Lower lobe of right lung (tissue), 2 donors: Measurements from ENCODE around the gene VSTM4. TPM values are rescaled to one million over a fixed set of nuclear protein-coding genes. Genes with fewer than 3 reads are reported as not detected.

Source experiments
- ATAC-seq, 2 donors: fragments of 200-7000 bp; cut with Tn5 transposase; one replicate each; pipeline ENCODE4 v1.9.1; 2020 to 2022; ENCODE audit warnings: mild to moderate bottlenecking in 2 of 2, moderate library complexity in 2 of 2
- DNase-seq: peaks from one replicate; pipeline ENCODE4 v3.0.0-alpha.2; 2020
- H3K27ac ChIP-seq: fragments of 200-600 bp; one replicate; pipeline ENCODE4 v1.8.0; 2022
- H3K27me3 ChIP-seq: fragments of 200-600 bp; one replicate; pipeline ENCODE4 v1.8.0; 2022; ENCODE audit warnings: low read depth
- H3K36me3 ChIP-seq: fragments of 200-600 bp; one replicate; pipeline ENCODE4 v1.8.0; 2022; ENCODE audit warnings: mild to moderate bottlenecking
- H3K4me1 ChIP-seq: fragments of 200-600 bp; one replicate; pipeline ENCODE4 v1.8.0; 2022
- H3K4me3 ChIP-seq: fragments of 200-600 bp; one replicate; pipeline ENCODE4 v1.8.0; 2022; ENCODE audit warnings: mild to moderate bottlenecking
- H3K9me3 ChIP-seq: fragments of 200-600 bp; one replicate; pipeline ENCODE4 v1.8.0; 2022
- CTCF ChIP-seq: fragments of 200-600 bp; IDR thresholded peaks from one replicate; pipeline ENCODE4 v1.8.0; 2022; ENCODE audit warnings: antibody characterized with exemption, mild to moderate bottlenecking
- intact Hi-C: fragments of 100-400 bp; cut with DNase I; formaldehyde crosslinking; loops from one replicate; pipeline ENCODE4 v1.11.0; 2022
- total RNA-seq: library from RNA; stranded (reverse); fragmentation: NEBNext Ultra II Directional; extraction: Animal tissue kit (Norgen Biotek cat#: 25700); gene quantifications from one replicate; pipeline ENCODE4 v1.2.1, GENCODE V29; 2021
- donor health status: DM: no; HTN: yes; CAD: no; lungs with severe emphysema.

Gene VSTM4
- total RNA-seq, 1 donor from 2014 or later: 18.7 TPM

DNA sequence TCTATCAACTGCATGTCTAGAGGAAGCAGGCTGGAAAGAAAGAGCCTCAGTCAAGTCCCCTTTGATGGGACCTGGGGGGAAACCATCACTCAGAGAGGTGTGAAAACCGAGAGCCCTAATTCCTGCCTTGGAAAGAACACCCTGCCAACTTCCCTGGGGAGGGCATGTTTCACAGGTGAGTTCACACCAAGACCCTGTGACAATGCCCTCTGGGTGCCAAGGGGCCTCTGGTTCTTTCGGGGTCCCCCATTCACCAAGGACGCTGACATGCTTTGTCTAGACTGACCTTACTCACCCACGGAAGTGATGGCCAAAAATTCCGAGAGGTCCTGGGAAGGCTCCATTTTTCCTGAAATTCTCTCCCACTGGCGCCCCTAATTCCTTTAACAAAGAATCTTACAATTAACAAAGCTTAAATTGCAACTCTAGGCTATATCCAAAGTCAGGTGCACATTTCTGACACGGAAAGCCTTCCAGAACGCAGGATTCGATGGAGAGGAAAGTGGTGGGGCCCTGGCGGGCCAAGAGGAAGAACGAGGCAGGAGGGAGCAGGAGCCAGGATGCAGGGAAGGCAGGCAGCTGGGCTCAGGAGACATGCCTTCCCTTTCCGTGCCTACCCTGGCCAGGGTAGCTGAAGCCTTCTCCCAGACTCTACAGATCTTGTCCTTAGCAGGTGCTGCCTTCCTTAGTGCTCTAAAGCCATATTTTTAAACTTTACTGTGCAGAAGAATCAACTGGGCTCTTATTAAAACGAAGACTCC lies 23.7 kb downstream of the VSTM4 start:
- TF ChIP-seq CTCF: no peak
- DNase-seq: no peak
- intact Hi-C loops: no loop called here

GRCh38 chr10:49090696-49091380 lies 24.5 kb downstream of the VSTM4 start:
- no peak overlapping the region for H3K4me3 ChIP-seq
- intact Hi-C loops: no loop called here
- TF ChIP-seq CTCF: no peak
- no peaks in the 10 kb centered on the region for H3K36me3 ChIP-seq
- H3K27me3 ChIP-seq: no peaks in the 10 kb centered on the region
- H3K4me1 ChIP-seq: peaks cover 15% of the 10 kb centered on the region
- peak overlapping the region; percentile 34 for H3K27ac ChIP-seq
- no peak for DNase-seq
- no peaks in the 10 kb centered on the region for H3K9me3 ChIP-seq
- peak; percentile 9 to 17 for ATAC-seq

More for the DNA sequence above, 23.7 kb downstream of the VSTM4 start:
- Histone ChIP-seq H3K36me3 (no peaks in the 10 kb centered on the region), H3K27ac (no peak overlapping the region), H3K9me3 (no peaks in the 10 kb centered on the region), H3K4me3 (no peak overlapping the region), H3K27me3 (no peaks in the 10 kb centered on the region), H3K4me1 (peaks cover 15% of the 10 kb centered on the region)
- ATAC-seq: no peak

GRCh38 chr10:49090189-49090575 lies 25.1 kb downstream of the VSTM4 start:
- no peaks in the 10 kb centered on the region for H3K36me3 ChIP-seq
- DNase-seq (no peak), ATAC-seq (no peak)
- no peak overlapping the region for H3K4me3 ChIP-seq
- intact Hi-C loops: no loop called here
- no peaks in the 10 kb centered on the region for H3K27me3 ChIP-seq
- H3K9me3 ChIP-seq: no peaks in the 10 kb centered on the region
- peaks cover 15% of the 10 kb centered on the region for H3K4me1 ChIP-seq
- no peak for TF ChIP-seq CTCF
- H3K27ac ChIP-seq: peak overlapping the region; percentile 34

DNA sequence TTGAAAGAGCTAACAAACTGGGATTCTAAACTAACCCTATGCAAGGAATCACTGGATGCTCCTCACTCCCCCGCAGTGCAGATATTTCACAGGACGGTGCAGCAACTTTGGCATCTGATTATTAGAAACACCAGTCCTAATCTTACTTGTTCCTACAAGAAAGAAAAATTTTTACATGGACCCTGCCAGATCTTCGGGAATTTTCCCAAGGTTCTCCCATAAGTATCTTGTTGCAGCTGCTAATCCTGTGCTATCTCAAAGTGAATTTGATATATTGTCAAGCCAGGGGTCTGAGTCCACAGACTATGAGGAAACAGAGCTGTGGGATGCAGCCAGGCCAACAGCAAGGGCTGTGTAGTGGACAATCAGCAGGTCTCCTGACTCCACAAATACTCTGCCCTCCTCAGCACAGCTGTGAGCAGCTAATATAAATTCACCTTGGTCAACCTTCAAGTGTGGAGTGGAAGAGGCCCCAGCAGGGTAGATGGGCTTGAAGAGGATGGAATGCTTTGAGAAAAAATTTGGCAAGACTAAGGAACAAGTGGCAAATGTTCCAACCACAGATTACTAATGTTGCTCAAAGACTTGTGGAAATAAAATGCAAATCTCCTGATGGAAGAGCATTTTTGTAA lies 25.6 kb downstream of the VSTM4 start:
- peak overlapping the region; percentile 34 for H3K27ac ChIP-seq
- TF ChIP-seq CTCF: no peak

GRCh38 chr10:49089152-49089551 lies 26.2 kb downstream of the VSTM4 start:
- TF ChIP-seq CTCF: no peak
- DNase-seq (no peak), ATAC-seq (no peak)
- no peaks in the 10 kb centered on the region for H3K36me3 ChIP-seq
- no peaks in the 10 kb centered on the region for H3K27me3 ChIP-seq
- no peaks in the 10 kb centered on the region for H3K9me3 ChIP-seq
- H3K4me3 ChIP-seq: no peak overlapping the region
- H3K27ac ChIP-seq: no peak overlapping the region
- intact Hi-C loops: no loop called here
- H3K4me1 ChIP-seq: peaks cover 16% of the 10 kb centered on the region

More for the DNA sequence above, 25.6 kb downstream of the VSTM4 start:
- Histone ChIP-seq H3K9me3 (no peaks in the 10 kb centered on the region), H3K36me3 (no peaks in the 10 kb centered on the region), H3K4me1 (peaks cover 15% of the 10 kb centered on the region), H3K27me3 (no peaks in the 10 kb centered on the region), H3K4me3 (no peak overlapping the region)
- intact Hi-C loops: no loop called here
- DNase-seq (no peak), ATAC-seq (peak; percentile 67 to 71)
